GM18526 (cell line): Measurements from ENCODE around the gene METRN.

Experiments used
- POLR2A ChIP-seq: IDR thresholded peaks from 3 replicates; pipeline ENCODE4 v1.6.1; 2011; ENCODE audit not compliant: insufficient read length; ENCODE audit errors: extremely low read depth

The METRN gene

GRCh38 chr16:709566-710499 lies 5.1 kb upstream of the METRN start:
- no peak for TF ChIP-seq POLR2A

GRCh38 chr16:710500-711075 lies 4.3 kb upstream of the METRN start:
- TF ChIP-seq POLR2A = no peak

- TF ChIP-seq POLR2A = no peak
Measured at GRCh38 chr16:711084-711483, 3.8 kb upstream of the METRN start.

GRCh38 chr16:711548-712320 lies 3.2 kb upstream of the METRN start:
- no peak for TF ChIP-seq POLR2A

- TF ChIP-seq POLR2A = no peak
Measured at GRCh38 chr16:714079-714478, 839 bp upstream of the METRN start.

- no peak for TF ChIP-seq POLR2A
Measured at GRCh38 chr16:715477-716199, 720 bp downstream of the METRN start.

GRCh38 chr16:716200-716568 lies 1.3 kb downstream of the METRN start:
- TF ChIP-seq POLR2A = no peak

- TF ChIP-seq POLR2A = no peak
Measured at GRCh38 chr16:716768-717325, 1.9 kb downstream of the METRN start.

GRCh38 chr16:717450-718245 lies 2.7 kb downstream of the METRN start:
- no peak for TF ChIP-seq POLR2A

- TF ChIP-seq POLR2A = no peak
Measured at GRCh38 chr16:718389-718788, 3.5 kb downstream of the METRN start.

GRCh38 chr16:718922-719321 lies 4.0 kb downstream of the METRN start:
- no peak for TF ChIP-seq POLR2A

- no peak for TF ChIP-seq POLR2A
Measured at GRCh38 chr16:719815-720446, 5.0 kb downstream of the METRN start.

- TF ChIP-seq POLR2A = no peak
Measured at GRCh38 chr16:720447-720989, 5.6 kb downstream of the METRN start.
